CD4-positive, alpha-beta T cell treated with Interleukin-15 for 1 hour (primary cell): ENCODE results near the gene DNAI2.

ENCODE experiments used
- DNase-seq: peaks from one replicate; pipeline ENCODE4 v3.0.0-alpha.2; 2020

The DNAI2 gene

DNA sequence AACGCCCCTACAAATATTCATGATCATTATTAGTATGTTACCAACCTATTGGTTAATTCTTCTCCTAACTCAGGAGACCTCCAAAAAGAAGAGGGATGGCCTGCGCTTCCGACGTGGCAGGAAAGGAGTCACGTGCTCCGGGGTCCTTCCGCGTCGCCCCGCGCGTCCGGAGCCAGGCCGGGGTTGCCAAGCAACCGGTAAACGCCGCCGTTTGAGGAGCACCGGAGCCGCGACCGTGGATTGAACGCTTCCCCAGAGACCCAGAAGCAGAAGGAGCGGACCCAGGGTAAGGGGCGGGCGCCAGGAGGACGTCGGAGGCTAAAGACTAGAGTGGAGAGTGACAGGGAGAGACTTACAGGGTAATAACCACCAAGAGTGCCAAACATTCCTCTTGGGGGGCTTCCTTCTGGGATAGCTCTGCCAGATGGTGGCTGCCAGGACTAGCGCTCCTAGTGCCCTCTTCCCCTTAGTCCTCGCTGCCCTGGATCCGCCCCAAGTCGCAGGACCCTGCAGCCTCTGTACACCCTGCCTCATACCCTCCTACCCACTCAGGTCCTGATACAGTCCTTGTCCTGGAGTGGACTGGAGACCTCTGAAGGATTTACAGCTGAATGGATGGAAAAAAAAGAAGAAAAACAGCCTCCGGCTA, at the start of gene DNAI2:
DNAI2 (plus strand) TSS at position 175 of the 649 bp plus-strand sequence. CDS start 7,584 bp downstream, outside the sequence.
- DNase-seq: peak; percentile 55

- DNase-seq: no peak
These were observed 48.9 kb upstream of the DNAI2 start for GRCh38 chr17:74224959-74225725.

GRCh38 chr17:74226252-74226651, 47.8 kb upstream of the DNAI2 start:
- no peak for DNase-seq

DNA sequence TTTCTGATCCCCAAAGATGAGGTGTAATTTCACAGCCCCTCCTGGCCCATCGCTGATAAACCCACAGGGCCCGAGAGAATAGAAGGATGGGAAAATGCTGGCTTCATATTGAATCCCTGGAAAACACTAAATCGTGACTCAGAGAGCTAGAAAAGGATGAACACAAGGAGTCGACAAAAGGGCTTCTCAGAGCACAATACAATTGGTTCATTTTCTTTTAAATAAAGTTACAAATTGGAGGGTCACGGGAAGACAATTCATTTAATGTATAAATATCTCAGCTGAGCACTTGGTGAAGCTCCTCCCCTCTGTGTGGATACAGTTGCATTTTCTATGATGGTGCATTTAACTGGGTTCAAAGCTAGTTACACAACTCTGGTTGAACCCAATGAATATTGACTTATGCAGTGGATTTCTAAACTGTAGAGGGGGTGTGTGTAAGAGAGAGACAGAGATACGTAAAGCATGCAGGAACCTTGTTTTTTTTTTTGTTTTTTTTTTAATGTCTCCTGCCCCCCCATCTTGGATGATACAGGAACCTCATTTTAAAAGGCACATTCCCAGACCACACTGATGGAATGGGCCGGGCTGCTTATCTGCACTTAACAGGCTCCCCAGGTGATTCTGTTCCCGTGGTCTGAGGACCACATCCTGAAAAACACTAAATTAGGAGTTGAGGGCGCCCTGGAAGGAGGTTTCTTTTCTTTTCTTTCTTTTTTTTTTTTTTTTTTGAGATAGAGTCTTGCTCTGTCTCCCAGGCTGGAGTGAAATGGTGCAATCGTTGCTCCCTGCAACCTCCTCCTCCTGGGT, 46.6 kb upstream of the DNAI2 start:
- no peak for DNase-seq

DNA sequence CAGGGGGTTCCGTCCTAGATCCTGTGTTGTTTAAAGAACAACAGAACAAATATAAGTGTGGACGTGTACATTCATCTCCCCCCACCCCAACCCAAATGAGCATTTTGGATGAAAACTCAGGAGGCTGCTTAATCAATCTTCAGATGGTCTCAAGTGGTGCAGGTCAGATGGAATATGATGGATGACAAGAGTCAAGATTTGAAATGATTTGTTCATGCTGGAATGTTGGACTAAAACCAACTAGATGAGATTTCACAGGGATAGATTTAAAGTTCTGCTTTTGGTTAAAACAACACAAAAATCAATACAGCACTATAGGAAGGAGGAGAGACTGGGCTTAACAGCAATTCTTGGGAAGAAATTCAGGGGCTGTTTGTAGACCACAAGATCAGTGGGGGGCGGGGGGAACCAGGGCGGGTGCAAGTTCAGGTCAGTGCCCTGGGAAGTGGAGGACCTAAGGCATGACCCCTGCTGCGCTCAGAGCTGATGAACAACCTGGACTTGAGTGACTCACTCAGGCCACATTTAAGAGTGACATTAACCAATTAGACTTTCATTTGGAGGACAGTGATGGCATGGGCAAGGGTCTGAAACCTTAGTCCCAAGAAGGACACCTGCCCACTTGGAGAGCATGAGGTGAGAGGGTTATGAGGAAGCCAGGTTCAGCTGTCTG, 45.6 kb upstream of the DNAI2 start:
- DNase-seq: no peak

- no peak for DNase-seq
These were observed 43.1 kb upstream of the DNAI2 start for GRCh38 chr17:74230896-74231295.

DNA sequence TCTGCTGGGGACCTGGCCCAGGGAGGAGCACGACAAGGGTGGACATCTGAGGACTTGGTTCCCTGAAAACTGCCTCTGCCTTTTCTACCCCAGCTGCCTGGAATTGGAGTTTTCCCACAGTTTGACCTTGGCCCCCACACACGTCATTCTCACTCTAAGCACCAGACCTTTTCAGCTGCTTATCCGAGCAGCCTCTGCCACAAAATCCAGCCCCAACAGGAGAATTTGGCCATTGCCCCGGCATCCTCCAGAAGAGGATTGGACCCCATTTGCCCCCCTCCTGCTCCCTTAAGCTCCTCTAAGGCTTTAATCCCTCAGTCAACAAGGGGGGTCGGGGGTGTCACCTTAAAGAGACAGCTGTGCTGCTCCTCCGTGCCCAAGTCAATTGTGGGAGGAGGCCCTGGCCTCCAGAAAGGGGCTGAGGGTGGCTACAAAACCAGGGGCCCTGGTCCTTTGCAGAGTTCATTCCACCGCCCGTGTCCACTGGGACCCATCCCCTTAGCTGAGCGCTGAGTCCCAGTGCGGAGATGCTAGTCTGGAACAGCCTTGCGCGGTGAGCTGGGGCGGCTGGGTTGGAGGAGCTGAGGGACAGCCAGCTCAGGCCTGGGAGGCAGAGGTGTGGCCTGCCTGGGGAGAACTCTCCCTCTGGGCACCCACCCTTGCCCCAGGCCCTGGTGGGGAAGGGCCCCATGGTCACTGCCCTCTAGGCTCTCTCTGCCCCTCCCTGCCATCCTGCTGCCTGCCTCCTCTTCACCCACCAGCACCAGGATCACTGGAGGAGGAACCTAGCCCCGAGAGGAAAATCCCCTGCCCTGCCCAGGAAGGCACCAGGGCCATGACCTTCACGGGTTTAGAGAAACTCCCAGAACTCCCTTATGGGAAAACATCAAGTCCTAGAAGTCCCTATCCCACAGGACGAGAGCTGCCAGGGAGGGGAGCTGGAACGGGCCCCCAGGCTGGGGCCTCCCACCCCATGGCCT, 41.8 kb upstream of the DNAI2 start:
- no peak for DNase-seq

DNA sequence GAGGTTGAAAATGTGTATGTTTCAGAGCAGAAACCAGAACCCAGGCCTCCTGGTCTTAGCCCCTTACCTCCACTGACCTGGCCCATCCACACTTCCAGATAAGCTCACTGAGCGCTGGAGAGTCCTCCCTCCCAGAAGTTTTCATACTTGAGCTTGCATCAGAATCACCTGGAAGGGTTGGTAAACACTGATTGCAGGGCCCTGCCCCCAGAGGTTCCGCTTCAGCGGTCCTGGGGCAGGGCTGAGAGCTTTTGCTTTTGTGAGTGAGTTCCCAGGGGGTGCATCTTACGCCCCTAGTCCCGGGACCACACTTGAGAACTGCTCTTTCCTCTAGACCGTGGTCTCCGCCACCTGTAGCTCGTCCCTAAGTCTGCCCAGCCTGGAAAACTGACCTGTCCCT, 40.1 kb upstream of the DNAI2 start:
- no peak for DNase-seq

- no peak for DNase-seq
These were observed 39.5 kb upstream of the DNAI2 start for GRCh38 chr17:74234486-74234885.

GRCh38 chr17:74235040-74235581, 38.9 kb upstream of the DNAI2 start:
- DNase-seq: no peak

DNA sequence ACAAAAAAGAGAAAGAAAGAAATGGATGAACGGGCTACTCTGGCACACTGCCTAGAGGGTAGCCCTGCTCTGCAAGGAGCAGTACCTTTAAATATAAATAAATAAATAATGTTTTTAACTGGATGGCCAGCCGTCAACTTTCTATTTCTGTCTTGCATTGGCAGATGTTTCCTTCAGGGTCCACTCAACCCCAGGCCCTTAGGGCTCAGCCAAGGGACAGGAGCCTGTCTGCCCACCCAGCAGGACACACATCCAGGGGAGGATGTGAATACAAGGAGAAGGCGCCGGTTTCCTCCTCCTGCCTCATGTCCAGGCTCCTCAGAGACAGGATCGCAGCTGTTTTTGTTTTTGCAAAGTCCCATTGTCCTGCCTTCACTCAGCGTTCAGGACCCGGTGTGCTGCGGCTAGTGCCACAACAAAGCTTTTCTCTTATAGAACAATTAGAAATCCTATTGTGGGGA, 38.1 kb upstream of the DNAI2 start:
- DNase-seq: no peak

DNA sequence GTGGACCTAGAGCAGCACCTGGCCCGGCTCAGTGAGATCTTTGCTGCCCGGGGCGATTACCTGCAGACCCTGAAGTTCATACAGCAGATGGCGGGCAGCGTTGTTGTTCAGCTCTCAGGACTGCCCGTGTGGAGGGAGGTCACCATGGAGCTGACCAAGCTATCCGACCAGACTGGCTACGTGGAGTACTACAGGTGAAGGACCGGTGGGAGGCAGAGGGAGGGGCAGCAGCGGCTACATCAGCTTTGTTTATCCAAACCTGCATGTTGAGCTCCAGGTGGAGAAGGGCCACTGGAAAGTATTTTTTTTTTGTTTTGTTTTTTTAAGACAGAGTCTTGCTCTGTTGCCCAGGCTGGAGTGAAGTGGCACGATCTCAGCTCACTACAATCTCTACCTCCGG, 36.7 kb upstream of the DNAI2 start:
- no peak for DNase-seq

- peak; percentile 65 for DNase-seq
These were observed 34.9 kb upstream of the DNAI2 start for GRCh38 chr17:74239172-74239571.

DNA sequence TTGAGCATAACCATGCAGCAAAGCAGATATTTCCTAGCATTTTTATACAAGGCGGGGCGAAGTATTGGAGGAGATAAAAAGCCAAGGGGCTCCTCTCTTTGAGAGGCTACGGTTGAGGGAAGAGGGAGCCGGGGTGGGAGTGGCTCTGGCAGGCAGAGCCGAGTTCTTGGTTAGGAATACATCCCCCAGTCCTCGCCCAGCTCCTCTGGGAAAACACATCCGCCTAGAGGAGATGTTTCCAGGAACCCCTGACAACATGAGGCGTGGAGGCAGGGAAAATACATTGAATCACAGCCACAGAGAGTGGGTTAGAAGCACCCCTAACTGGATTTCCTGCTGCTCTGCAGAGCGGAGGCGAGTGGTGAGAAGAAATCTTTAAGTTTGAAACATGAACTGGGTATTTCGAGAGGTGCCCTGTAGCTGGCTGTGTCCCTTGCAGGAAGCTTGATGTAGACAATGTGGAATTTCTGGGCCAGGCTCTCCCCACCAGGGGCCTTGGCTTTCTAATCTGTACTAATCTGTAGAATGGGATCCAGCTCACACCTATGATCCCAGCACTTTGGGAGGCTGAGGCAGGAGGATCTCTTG, 33.3 kb upstream of the DNAI2 start:
- no peak for DNase-seq

DNA sequence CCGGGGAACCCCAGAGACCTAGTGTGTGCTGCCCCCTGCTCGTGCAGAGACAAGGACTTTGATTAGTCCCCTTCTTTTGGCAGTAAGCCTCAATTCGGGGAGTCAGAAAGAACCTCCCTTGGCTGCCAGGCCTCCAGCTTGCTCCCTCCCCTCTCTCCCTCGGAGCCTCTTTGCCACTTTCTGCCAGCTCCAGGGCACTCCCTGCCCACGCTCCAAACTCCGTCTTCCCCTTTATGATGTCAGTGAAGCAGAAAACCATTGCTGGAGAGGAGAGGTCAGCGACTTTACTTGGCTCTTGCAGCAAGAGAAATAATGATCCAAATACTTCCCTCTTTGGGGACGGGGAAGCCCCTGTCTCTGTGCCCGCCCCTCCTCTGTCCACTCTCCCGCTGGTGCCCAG, 32.6 kb upstream of the DNAI2 start:
- no peak for DNase-seq

DNA sequence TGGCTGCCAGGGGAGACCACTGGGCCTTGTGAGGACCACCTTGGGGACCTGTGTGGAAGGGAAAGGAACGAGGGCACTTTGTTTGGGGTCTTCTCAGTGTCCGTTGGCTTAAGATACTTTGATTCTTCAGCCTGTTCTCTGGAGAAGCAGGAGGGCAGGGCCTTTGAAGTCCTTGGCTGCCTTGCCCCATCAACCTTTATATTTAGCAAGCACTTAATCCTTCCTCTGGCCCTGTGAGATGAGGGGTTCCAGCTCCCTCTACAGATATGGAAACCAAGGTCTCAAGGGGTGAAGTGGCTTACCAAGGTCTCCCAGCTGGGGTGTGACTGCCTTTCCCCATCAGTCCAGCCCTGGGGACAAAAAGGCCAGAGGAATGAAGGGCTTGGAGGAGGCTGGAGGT, 32.2 kb upstream of the DNAI2 start:
- no peak for DNase-seq

DNA sequence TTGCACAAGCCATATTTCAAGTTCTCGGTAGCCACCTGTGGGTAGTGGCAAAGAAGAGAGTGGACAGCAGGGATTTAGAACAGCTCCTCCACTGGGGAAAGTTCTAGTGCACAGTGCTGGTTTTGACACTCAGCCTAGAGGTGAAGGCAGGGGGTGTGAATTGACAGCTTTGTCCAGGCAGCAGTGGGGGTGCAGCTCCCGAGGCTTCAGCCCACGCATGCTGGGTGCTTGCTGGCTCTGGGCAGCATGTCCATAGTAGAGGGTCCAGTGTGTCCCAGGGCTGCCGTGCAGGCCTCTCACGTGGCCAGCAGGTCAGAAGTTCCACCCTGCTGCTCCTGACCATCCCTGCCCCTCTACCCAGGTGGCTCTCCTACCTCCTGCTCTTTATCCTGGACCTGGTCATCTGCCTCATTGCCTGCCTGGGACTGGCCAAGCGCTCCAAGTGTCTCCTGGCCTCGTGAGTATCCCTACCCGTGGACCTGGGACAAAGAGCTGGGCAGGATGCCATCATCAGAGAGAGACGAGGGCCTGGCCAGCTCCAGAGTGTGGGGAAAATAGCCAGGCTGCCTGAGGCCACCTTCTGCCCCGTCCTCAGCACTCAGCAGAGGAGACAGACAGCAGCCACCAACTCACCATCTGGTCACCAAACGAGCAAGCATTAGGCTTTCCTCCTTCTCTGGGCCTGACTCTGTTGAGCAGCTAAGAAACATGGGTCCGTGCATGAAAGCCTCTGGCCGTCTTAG, 30.9 kb upstream of the DNAI2 start:
- no peak for DNase-seq

- no peak for DNase-seq
These were observed 29.9 kb upstream of the DNAI2 start for GRCh38 chr17:74244128-74244527.

- no peak for DNase-seq
These were observed 29.5 kb upstream of the DNAI2 start for GRCh38 chr17:74244548-74244947.

GRCh38 chr17:74245145-74245831, 28.7 kb upstream of the DNAI2 start:
- DNase-seq: no peak
